Measurements from ENCODE around the gene SPDEF.

- TF ChIP-seq, protein P1, sequence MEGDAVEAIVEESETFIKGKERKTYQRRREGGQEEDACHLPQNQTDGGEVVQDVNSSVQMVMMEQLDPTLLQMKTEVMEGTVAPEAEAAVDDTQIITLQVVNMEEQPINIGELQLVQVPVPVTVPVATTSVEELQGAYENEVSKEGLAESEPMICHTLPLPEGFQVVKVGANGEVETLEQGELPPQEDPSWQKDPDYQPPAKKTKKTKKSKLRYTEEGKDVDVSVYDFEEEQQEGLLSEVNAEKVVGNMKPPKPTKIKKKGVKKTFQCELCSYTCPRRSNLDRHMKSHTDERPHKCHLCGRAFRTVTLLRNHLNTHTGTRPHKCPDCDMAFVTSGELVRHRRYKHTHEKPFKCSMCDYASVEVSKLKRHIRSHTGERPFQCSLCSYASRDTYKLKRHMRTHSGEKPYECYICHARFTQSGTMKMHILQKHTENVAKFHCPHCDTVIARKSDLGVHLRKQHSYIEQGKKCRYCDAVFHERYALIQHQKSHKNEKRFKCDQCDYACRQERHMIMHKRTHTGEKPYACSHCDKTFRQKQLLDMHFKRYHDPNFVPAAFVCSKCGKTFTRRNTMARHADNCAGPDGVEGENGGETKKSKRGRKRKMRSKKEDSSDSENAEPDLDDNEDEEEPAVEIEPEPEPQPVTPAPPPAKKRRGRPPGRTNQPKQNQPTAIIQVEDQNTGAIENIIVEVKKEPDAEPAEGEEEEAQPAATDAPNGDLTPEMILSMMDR (IDR thresholded peaks at IDR 0.05; ENCODE audit: low read depth, low read length), result no peak
- TF ChIP-seq POLR2A (IDR thresholded peaks at IDR 0.05; ENCODE audit: extremely low read depth, insufficient read length), result no peak
Measured at GRCh38 chr6:34555328-34555727, 801 bp downstream of the SPDEF start.
